ENCODE data around the gene AHDC1. TPM values are rescaled to one million over a fixed set of nuclear protein-coding genes. Genes with fewer than 3 reads are reported as not detected.

AHDC1 gene
- total RNA-seq, 1 donor from 2014 or later: 50.1 TPM

DNA sequence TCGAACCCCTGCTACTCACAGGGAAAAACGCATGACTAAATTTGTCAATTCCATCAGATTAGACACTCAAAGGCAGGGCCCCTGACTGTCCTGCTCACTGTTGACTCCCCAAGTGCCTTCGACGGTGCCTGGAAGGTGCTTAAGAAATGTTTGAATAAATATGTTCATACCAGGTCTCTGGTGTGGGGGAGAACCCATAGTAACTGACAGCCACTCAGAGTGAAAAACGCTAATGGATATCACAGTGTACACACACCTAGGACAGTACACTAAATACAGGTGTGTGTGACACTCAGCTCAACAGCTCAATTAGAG, 74.3 kb downstream of the AHDC1 start:
- H3K27me3 Mint-ChIP-seq (ENCODE audit: low read depth): peaks cover 21% of the 10 kb centered on the region
- no peaks in the 10 kb centered on the region for H3K9me3 Mint-ChIP-seq
- peaks cover 3% of the 10 kb centered on the region for H3K36me3 Mint-ChIP-seq (ENCODE audit: low read depth)
- no peak for DNase-seq (ENCODE audit: low read depth, low spot score)
- H3K27ac Mint-ChIP-seq (ENCODE audit: unreplicated experiment): peak overlapping the region; percentile 77
- peak overlapping the region; percentile 85 for H3K4me3 Mint-ChIP-seq
- H3K4me1 Mint-ChIP-seq: peaks cover 56% of the 10 kb centered on the region
- TF ChIP-seq CTCF (conservative IDR thresholded peaks at IDR 0.05): no peak

DNA sequence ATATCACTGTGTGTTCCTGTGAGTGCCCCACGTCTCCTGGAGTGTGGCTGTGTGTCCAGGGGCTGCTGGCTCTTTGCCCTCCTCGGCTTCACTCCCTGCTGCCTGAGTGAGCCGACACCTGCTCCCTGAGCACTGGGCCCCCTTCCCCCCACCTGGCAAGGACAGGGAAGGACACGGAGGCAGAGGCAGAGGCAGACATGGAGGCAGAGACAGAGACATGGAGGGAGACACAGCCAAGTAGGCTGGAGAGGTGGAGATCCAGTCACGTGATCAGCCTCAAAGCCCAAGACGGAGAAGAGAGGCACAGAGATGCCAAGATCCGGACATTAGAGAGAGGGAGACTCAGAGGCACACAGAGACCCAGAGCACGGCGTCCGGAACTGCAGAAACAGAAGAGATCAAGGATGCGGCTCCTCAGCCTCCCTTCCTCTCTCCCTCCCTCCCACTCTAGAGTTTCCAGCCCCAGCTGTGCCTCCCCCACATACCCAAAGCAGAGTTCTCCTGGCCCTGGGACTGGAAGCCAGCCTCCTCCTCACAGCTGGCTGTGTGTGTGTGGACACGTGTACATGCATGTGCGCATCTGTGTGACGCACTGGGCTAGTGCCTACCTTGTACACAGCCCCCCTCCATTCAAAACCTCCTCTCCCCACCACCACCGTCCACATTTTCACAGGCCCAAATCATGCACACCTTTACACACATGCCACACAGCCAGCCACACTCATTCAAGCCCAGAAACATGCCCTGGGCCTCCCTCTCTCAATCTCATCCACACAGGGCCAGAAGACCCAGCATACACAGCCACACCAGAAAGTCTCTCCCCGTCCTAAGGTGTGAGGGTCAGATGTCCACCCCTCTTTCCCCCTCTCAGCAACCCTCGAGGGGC, 74.9 kb downstream of the AHDC1 start:
- peak overlapping the region; percentile 77 for H3K27ac Mint-ChIP-seq (ENCODE audit: unreplicated experiment)
- TF ChIP-seq CTCF (conservative IDR thresholded peaks at IDR 0.05): no peak
- no peak for DNase-seq (ENCODE audit: low read depth, low spot score)
- peak overlapping the region; percentile 85 for H3K4me3 Mint-ChIP-seq
- H3K9me3 Mint-ChIP-seq: no peaks in the 10 kb centered on the region
- H3K4me1 Mint-ChIP-seq: peaks cover 62% of the 10 kb centered on the region
- peaks cover 3% of the 10 kb centered on the region for H3K36me3 Mint-ChIP-seq (ENCODE audit: low read depth)
- H3K27me3 Mint-ChIP-seq (ENCODE audit: low read depth): peaks cover 21% of the 10 kb centered on the region

- peak; percentile 30 for DNase-seq (ENCODE audit: low read depth, low spot score)
- H3K27me3 Mint-ChIP-seq (ENCODE audit: low read depth): peaks cover 21% of the 10 kb centered on the region
- TF ChIP-seq CTCF (conservative IDR thresholded peaks at IDR 0.05): no peak
- H3K27ac Mint-ChIP-seq (ENCODE audit: unreplicated experiment): peak overlapping the region; percentile 83
- H3K9me3 Mint-ChIP-seq: no peaks in the 10 kb centered on the region
- no peaks in the 10 kb centered on the region for H3K36me3 Mint-ChIP-seq (ENCODE audit: low read depth)
- peak overlapping the region; percentile 85 for H3K4me3 Mint-ChIP-seq
- peaks cover 63% of the 10 kb centered on the region for H3K4me1 Mint-ChIP-seq
These were observed 75.8 kb downstream of the AHDC1 start for GRCh38 chr1:27527890-27528817.

DNA sequence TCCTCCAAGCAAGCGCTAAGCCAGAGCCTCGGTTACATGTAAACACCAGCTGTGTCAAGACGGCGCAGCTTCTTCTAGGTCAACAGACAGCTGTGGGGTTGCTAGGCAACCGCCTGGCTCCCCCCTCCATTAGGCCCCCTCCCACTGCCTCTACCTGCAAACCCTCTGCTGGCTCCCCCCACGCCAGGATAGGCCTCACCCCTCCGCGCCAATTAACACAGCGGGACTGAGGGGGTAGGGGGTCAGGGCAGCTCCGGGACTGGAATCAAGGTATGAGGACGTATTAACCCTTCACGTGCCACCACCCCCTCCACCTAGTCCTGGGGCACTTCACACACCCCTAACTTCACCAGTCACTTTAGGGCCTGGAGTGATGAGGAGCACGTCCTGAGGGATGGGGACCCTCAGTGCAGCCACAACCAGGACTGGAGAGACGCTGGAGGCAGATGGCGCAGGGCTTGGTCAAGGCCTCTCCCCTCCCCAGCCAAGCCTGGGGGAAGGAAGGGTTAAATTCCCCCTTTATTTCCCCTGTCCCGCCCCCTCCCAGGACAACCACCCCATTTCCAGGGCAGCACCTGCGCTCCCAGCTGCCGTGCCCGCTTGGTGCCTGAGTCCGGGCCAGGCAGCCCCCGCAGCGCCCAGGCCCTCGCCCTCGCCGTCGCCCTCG, 76.6 kb downstream of the AHDC1 start:
- H3K27me3 Mint-ChIP-seq (ENCODE audit: low read depth): peaks cover 21% of the 10 kb centered on the region

More for the DNA sequence above, 76.6 kb downstream of the AHDC1 start:
- peak; percentile 33 for DNase-seq (ENCODE audit: low read depth, low spot score)
- TF ChIP-seq CTCF (conservative IDR thresholded peaks at IDR 0.05): no peak
- peak overlapping the region; percentile 78 for H3K4me3 Mint-ChIP-seq
- H3K9me3 Mint-ChIP-seq: no peaks in the 10 kb centered on the region
- H3K4me1 Mint-ChIP-seq: peaks cover 66% of the 10 kb centered on the region
- H3K36me3 Mint-ChIP-seq (ENCODE audit: low read depth): no peaks in the 10 kb centered on the region
- H3K27ac Mint-ChIP-seq (ENCODE audit: unreplicated experiment): no peak overlapping the region

Measured in neural crest cell (in vitro differentiated cells).